Lower leg skin (tissue), 3 donors: ENCODE data around the gene SLC26A11.

Experiments used
- CTCF ChIP-seq, 3 donors: fragments of 450-650 bp; IDR thresholded peaks; one replicate each; pipeline ENCODE4 v1.5.1; 2016; ENCODE audit warnings: antibody characterized with exemption in 3 of 3, mild to moderate bottlenecking in 3 of 3, moderate library complexity in 2 of 3
- POLR2A ChIP-seq, 2 donors: fragments of 450-650 bp; IDR thresholded peaks; one replicate each; pipeline ENCODE4 v1.6.1; 2016 to 2017; ENCODE audit warnings: antibody characterized with exemption in 2 of 2, mild to moderate bottlenecking in 1 of 2, moderate library complexity in 1 of 2

GRCh38 chr17:80202197-80202596 lies 18.0 kb upstream of the SLC26A11 start:
- TF ChIP-seq CTCF (IDR thresholded peaks at IDR 0.05) = no peak
- TF ChIP-seq POLR2A (IDR thresholded peaks at IDR 0.05) = no peak
